ENCODE measurements around the gene GMDS.

GMDS gene

DNA sequence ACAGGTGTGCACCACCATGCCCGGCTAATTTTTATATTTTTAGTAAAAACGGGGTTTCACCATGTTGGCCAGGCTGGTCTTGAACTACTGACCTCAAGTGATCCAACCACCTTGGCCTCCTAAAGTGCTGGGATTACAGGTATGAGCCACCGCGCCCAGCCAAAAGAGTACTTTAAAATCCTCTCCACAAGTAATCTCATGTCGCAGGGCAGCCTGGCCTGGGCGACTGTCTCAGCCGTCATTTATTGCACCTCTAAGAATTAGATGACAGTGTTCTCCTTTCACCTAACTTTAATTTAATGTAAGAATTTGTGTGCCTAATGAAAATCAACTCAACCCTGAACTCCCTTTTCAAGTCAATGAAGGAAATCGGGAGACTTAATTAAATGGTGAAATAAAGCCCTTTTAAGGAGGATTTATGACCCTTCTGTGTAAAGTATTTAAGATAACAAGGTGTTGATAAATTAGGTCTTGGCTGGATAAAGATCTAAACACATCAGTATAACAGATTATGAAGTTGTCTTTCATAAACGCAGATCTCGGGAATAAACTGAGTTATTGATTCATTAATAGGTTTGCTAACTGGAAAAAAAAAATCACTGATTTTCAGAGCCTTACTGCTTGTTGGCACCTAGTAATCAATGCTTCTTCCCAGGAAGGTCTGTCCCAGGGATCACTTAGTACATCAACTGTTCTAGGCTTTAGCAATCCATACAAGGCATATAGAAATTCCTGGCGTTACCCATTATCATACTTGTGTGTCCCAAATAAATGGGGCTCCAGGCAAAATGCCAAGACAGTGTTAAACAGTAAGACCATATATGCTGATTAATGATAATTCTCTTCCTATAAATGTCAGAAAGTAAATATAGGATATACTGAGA is 209.3 kb downstream of the GMDS start:
- no peak for DNase-seq (ENCODE audit: low spot score)

GRCh38 chr6:2035046-2035445 is 210.4 kb downstream of the GMDS start:
- DNase-seq (ENCODE audit: low spot score) = no peak

DNA sequence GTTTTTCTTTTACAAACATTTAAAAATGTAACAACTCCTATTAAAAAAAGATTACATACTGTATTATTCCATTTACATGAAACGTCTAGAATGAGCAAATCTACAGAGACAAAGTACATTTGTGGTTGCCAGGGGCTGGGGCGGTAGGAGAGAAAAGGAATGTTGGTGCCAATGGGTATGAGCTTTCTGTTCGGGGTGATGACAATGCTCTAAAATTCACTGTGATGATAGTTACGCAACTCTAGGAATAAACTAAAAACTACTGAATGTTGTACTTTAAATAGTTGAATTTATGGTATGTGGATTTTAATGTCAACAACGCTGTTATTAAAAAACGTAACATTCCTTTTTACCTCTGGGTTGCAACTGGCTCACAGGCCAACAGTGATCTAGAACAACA is 211.1 kb downstream of the GMDS start:
- DNase-seq (ENCODE audit: low spot score) = no peak

DNA sequence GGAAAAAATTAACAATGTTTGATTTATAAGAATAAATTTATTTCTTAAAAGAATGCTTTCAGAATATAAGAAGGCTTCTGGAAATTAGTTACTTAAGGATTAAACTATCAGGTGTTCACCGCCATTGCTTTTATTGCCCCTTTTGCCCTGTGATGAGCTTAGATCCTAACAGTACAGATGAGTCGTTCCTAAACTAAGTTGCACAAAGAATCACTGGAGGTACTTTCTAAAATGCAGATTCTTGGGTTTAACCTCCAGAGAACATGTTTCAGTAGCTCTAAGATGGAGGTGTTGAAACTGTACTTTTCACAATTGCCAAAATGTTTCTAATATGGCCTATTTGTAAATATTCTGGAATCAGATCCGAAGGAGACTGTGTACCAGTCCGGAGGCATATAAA is 211.9 kb downstream of the GMDS start:
- DNase-seq (ENCODE audit: low spot score) = no peak

GRCh38 chr6:2030682-2031244 is 214.6 kb downstream of the GMDS start:
- DNase-seq (ENCODE audit: low spot score) = no peak

GRCh38 chr6:2029952-2030351 is 215.5 kb downstream of the GMDS start:
- no peak for DNase-seq (ENCODE audit: low spot score)

- no peak for DNase-seq (ENCODE audit: low spot score)
Measured at GRCh38 chr6:2029130-2029794, 216.1 kb downstream of the GMDS start.

DNA sequence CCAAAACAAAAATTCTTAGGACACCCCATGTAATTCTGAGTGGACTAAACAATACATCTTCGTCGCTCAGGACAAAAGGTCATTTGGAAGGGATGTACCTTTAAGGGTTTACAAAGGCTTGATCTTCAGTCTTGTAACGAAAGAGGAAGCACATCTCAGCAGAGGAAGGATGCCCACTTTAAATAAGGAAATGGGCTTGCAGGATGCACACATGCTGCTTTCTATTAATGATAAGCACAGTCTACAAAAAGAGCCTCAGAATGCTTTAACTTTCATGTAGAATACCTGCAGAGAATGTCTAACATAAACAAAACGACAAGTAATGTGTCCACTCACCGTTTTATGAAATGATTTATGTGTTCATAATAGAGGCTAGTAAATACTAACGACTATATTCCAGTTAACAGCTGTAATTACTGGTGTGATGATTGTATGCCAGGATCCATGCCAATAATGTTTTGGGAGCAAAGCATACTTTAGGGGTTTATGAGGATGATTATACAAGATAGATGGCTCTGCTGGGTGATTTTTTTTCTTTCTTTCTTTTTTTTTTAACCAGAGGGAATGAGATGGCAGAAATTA is 216.9 kb downstream of the GMDS start:
- DNase-seq (ENCODE audit: low spot score) = no peak

DNA sequence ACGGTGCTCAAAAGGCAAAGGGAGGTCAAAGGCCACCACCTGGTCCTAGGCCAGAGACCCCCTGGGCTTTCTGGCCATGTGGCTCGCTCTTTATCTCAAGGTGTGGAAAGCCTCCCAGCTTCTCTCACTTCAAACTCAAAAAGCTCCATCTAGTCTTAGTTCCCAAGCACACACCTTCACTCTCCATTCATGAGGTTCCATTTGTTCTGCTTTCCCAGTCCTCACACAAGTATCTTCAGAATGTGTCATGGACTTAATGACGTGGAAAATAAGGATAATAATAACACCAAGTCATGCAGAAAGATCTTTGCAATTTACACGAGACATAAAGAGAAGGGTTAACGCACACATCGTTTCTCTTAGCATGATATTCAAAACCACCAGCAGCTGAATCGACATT is 219.3 kb downstream of the GMDS start:
- DNase-seq (ENCODE audit: low spot score) = no peak

DNA sequence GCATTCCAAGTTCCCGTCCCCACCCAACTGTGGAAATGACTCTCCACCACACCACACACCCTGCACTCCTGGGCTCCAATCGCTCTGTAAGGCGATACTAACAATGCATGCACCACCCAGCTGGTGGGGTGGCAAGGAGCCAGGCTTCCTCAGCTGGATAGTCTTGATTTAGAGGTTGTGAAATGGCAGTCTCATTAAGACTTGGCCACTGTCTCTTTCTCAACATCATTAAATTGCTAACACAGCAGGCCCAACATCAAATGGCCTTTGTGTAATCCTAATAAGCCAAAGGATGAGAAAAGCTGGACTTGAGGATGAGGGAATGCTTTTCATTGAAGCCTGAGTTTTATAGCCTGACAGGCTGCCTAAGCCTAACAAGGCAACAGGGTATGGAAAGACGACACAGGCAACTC is 223.7 kb downstream of the GMDS start:
- DNase-seq (ENCODE audit: low spot score) = no peak

DNA sequence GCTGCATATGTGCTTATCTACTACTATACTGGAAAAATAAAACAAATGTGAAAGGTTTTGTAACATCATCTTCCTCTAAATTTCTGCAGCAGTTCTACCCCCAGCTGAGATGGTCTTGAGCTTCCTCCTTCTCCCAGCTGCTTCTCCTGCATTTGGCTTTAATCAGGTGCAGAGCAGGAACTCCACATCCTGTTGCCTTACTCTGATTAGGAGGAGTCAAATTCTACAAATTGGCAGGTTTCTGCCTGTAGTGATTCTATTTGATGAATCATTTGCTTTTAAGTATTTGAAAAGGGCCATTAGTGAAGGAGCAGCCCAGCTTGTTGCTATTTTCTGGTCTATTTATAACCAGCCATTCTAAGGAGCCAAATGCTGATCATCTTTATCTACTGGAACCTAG is 224.5 kb downstream of the GMDS start:
- DNase-seq (ENCODE audit: low spot score) = no peak

DNA sequence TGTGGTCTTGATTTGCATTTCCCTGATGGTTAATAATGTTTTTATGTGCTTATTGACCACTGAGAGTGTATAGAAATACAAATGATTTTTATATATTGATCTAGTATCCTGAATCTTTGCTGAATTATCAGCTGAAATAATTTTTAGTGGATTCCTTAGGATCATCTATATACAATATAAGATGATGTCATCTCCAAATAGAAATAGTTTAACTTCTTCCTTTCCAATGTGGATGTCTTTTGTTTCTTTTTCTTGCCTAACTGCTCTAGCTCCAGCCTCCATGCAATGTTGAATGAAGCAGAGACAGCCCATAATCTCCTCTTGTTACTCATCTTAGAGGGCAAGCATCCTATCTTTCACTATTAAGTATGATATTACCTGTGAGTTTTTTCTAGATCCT is 226.4 kb downstream of the GMDS start:
- DNase-seq (ENCODE audit: low spot score) = no peak

DNA sequence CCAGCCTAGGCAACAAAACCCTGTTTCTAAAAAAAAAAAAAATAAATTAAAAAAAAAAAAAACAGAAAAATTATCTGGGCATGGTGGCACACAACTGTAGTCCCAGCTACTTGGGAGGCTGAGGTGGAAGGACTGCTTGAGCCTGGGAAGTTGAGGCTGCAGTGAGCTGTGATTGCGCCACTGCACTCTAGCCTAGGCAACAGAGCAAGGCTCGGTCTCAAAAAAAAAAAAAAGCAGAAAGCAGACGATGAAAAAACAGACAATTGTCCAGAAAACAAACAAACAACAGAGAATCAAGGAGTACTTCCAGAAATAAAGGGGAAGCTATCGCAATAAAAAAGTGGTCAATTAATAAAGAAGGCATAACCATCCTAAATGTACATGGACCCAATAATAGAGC is 229.4 kb downstream of the GMDS start:
- DNase-seq (ENCODE audit: low spot score) = no peak

- DNase-seq (ENCODE audit: low spot score) = no peak
Measured at GRCh38 chr6:2008383-2008976, 236.9 kb downstream of the GMDS start.

- no peak for DNase-seq (ENCODE audit: low spot score)
Measured at GRCh38 chr6:2007165-2007564, 238.2 kb downstream of the GMDS start.

DNA sequence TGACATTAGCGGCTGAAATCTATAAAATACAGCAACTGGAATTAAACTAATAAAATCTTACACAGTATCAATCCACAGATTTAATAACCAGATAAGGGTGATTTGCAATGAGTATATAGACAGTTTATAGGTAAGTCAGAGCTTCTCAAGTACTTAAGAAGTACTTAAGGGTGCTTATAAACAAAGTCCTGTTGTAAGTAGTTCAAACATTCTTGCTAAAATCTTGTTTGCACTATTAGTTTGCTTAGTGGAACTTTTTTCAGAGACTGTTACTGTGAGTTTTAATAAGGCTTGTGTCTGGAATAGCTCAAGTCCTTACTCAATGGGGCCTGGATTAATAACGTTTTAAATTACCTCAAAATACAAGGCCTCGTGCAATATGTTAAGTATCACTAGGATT is 240.5 kb downstream of the GMDS start:
- no peak for DNase-seq (ENCODE audit: low spot score)

DNA sequence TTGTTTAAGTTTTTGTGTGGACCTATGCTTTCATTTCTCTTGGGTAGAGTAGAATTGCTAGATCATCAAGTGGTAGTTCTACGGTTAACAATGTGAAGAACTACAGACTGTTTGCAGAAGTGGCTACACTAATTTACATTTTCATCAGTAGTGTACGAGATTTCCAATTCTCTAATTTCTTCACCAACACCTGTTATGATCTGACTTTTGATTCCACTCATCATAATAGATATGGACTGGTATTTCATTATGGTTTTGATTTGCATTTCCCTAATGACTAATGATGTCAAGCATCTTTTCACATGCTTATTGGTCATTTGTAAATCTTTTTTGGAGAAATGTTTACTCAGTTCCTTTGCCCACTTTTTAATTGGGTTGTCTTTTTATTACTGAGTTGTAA is 244.4 kb downstream of the GMDS start:
- DNase-seq (ENCODE audit: low spot score) = no peak

DNA sequence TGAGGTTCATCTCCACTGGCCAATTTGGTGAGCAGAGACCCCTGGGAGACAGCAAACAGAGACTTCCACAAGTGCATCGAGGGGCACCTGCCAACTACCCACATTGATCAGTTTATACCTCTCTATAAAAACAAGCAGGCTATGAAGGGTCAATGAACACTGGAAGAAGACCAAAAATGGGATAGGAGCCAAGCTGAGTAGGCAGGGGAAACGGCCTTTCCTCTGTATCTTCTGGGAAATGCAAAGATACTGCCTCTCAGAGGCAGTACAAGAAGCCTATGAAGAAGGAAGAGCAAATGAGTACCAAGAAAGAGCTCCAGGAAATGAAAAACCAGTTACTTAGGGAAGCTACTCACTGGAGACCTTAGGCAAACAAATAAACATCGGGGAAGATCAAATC is 247.7 kb downstream of the GMDS start:
- DNase-seq (ENCODE audit: low spot score) = no peak

- DNase-seq (ENCODE audit: low spot score) = no peak
Measured at GRCh38 chr6:1995636-1996035, 249.8 kb downstream of the GMDS start.

DNA sequence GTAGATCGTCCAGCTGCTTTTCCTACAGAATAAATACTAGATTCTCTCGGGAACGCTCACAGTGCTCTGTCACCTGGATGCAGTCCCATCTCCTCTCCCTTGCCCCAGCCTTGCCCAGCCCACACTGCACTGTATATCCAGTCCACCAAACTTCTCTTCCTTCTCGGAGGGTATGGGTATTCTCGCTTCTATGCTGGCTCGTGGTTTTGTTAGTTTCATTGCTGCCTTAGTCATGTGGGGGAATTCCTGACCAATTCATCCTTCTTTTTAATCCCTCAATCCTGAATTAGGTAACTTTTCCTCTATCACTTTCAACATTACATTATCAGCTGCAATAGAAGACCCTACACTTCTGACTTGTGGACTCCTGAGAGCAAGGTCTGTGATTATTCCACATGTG is 252.4 kb downstream of the GMDS start:
- DNase-seq (ENCODE audit: low spot score) = no peak

DNA sequence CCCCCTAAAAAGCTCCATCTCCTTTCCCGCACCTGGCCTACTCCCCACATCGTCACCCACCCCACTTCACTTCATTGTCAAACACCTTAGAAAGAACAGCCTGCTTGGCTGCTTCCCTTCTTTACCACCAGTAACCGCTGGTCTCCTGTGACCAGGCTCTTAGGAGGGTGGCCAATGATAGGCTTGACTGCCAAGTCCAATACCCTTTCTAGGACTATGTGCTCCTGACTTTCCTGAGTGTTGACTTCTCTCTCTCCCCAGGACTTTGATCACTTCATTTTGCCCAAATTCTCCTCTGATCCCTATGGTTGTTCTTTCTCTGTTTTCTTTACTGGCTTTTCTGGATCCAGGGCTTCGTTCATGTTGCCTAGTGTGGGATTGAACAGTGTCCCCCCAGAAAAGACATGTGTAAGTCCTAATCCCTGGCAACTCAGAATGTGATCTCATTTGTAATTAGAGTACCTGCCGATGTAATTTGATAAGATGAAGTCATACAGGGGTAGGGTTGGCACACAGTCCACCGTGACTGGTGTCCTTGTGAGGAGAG is 254.0 kb downstream of the GMDS start:
- DNase-seq (ENCODE audit: low spot score) = no peak

DNA sequence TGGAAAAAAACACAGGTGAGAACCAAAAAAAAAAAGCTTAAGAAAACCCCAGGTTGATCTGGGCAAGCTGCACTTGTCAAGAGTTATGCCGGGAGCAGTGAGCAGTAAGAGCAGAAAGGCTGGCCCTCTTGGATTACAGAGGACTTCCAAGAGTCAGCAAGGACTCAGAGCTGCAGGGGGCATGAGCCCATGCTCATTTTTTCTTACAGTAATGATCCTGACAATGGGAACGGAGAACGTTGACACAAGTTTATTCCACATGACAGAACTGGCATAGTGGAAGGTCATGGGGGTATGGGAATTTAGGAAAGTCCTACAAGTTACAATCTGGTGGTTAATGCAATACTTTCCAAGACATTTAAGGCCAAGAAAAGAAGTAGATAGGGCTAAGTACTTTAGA is 256.6 kb downstream of the GMDS start:
- no peak for DNase-seq (ENCODE audit: low spot score)
